GM12873 (cell line): ENCODE data around the gene PDE7B.

Experiments
- TF ChIP-seq, protein P1 (sequence below): IDR thresholded peaks from 2 replicates; pipeline ENCODE4 v1.5.1; 2012; ENCODE audit warnings: low read depth, mild to moderate bottlenecking, moderate library complexity, low read length, control low read depth; ENCODE audit not compliant: insufficient read depth; ENCODE audit errors: missing control alignments

Gene PDE7B

DNA sequence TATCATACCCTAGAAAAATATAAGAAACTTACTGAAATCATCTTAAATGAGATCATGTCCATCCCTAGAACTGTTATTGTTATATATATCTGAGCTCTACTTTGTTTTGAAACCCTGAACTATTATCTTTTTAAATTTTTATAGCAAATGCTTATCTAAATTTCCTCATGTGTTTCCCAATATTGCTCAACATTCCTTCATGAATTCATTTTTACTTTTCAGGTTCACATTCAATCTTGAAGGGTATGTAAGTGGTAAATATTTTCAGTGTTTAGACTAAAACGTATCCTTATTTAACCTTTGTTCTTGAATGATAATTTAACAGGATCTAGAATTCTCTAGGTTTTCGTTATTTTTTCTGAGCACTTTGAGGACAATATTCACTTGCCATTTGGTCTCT is 23.9 kb downstream of the PDE7B start:
- TF ChIP-seq, protein P1, sequence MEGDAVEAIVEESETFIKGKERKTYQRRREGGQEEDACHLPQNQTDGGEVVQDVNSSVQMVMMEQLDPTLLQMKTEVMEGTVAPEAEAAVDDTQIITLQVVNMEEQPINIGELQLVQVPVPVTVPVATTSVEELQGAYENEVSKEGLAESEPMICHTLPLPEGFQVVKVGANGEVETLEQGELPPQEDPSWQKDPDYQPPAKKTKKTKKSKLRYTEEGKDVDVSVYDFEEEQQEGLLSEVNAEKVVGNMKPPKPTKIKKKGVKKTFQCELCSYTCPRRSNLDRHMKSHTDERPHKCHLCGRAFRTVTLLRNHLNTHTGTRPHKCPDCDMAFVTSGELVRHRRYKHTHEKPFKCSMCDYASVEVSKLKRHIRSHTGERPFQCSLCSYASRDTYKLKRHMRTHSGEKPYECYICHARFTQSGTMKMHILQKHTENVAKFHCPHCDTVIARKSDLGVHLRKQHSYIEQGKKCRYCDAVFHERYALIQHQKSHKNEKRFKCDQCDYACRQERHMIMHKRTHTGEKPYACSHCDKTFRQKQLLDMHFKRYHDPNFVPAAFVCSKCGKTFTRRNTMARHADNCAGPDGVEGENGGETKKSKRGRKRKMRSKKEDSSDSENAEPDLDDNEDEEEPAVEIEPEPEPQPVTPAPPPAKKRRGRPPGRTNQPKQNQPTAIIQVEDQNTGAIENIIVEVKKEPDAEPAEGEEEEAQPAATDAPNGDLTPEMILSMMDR, result no peak

DNA sequence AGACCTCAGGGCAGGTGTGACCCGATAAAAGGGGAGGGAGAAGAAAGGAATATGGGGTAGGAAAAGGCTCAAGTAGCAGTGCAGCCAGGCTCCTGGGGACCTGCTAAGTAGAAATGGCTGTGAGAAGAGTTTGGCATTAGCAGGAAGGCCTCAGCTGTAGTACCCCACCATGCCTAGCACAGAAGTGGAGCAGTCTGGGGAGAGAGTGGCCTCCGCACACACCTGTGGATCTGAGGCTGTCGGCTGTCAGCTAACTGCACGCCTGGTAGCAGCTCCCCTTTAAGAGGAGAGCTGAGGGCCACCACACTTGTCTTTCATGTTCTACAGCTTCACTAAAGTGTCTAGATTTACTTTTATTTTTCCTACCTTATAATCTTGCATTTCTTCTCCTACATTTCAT is 24.6 kb downstream of the PDE7B start:
- TF ChIP-seq, protein P1, result no peak

DNA sequence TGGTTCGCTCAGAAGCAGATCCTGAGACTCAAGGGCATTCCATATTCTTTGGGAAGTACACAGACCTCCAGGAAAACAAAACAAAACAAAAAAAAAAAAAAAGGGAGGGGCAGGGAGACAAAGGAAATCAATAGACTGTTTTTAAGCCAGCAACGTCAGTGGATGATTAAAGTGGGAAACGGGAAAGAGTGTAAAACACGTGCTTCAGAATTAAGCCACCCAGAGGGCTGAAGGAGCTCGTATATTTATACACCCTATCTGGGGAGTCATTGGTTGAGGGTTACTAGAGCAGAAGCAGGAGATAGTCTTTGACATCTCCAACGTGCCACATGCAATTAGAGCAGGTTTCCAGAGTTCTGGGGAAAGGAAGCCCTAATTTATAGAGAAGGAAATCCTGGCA is 26.2 kb downstream of the PDE7B start:
- TF ChIP-seq, protein P1, result no peak

DNA sequence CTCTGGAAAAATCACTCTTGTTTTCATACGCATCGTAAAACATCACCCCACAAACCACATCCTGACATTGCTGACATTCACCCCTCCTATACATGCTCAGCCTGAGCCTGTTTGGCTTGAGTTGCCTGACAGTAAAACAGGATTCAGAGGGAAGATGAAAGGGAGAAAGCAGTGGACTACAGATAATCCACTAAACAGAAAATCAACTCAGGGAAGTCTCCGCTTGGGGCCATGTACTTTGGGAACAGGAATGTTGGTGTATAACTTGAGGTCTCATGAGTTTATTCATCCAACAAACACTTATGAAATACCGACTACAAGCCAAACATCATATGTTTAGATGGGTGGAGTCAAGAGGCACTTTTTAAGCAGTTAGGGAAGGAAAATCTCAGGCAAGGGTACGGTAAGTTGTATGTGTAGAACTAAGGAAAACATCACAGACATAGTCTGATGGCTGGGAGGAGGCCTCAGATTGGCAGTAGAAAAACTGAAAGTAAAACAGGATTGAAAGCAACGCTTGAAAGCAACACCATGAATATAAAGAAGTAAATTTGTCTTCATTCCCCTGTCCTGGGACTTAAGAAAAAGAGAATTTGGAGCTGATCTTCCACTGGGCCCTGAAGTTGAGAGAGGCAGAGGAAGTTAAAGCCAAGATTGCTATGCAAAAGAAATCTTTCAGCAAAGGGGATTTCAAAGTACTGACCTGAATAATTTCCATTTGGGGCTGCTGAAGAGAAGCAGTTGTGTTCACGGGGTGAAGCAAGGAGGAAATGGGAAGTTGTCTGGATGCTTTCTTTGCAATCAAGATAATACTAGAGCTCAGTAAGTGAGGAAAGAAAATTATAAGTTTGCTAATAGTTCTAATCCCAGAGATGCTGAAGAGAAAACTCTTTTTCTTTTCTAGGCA is 28.8 kb downstream of the PDE7B start:
- TF ChIP-seq, protein P1, result no peak

DNA sequence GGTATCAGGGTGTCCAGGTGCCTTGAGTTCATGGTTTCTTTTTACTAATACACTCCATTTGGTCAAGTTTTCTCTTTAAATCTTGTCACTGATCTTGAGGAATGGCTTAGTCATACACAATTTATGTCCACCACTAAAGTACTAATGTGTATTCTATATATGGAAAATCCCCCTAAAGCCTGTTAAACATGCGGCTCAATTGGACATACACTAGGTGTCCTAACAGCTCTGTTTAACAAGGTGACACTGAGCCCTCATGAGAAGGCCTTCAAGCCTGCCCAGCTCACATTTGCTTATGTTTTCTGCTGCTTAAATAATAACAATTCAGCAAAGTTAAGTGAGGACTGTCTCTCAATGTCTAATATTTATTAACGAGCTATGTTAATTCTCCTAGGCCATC is 31.5 kb downstream of the PDE7B start:
- TF ChIP-seq, protein P1, result no peak

DNA sequence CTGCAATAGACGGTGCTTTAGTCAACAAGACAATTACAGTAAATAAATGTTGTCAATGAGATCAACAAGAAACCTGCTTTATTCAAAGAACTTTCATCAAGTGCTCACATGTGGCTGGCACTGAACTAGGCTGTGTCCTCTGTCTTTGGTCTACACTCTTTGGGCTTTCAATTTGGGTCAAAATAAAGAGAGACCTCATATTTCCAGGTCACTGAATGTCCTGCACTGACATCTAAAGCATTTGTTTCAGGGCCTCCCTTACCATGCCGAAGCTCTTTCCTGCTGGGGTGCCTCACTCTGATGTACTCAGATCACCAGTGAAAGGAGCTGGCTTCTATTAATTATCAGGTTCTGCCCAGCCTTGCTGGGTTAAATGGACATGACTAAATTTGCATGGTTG is 32.0 kb downstream of the PDE7B start:
- TF ChIP-seq, protein P1, result no peak

DNA sequence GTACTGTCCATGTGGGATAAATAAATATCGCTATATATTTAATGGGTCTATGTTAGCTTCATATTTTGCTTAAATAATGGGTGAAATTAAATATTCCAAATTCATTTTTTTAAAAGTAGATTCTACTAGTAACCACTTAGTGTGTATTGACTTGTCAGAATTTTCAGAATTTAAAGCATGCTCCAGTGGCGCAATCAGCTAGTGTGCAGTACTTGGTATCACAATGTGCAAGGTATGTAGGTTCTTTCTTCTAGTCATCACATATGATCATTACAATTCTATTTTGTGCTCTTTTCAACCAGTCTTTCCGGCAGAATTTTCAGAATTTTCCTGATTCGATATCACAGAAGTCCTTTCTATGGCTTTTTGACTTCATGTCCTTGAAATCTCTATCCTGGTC is 32.6 kb downstream of the PDE7B start:
- TF ChIP-seq, protein P1, result no peak
